Stimulated activated CD8-positive, alpha-beta memory T cell treated with anti-CD3 and anti-CD28 coated beads, Interleukin-2, amount 100 ng/mL, for 1 hour (primary cell): ENCODE data around the gene CDH7.

Experiments
- DNase-seq, 2 donors: peaks; one replicate each; pipeline ENCODE4 v3.0.0-alpha.2; 2020; ENCODE audit warnings: low read depth in 2 of 2

The CDH7 gene

GRCh38 chr18:65768120-65768778 is 17.4 kb downstream of the CDH7 start:
- DNase-seq = no peak

- no peak for DNase-seq
These were observed 18.8 kb downstream of the CDH7 start for GRCh38 chr18:65769652-65770051.

- DNase-seq = no peak
These were observed 35.7 kb downstream of the CDH7 start for GRCh38 chr18:65786474-65786873.

- DNase-seq = no peak
These were observed 37.6 kb downstream of the CDH7 start for GRCh38 chr18:65788373-65788772.

GRCh38 chr18:65790604-65791003 is 39.8 kb downstream of the CDH7 start:
- no peak for DNase-seq

GRCh38 chr18:65791719-65792118 is 40.9 kb downstream of the CDH7 start:
- no peak for DNase-seq

- DNase-seq = no peak
These were observed 41.8 kb downstream of the CDH7 start for GRCh38 chr18:65792456-65793074.

- no peak for DNase-seq
These were observed 57.9 kb downstream of the CDH7 start for GRCh38 chr18:65808759-65809158.

- no peak for DNase-seq
These were observed 60.5 kb downstream of the CDH7 start for GRCh38 chr18:65811307-65811706.

GRCh38 chr18:65815506-65815905 is 64.7 kb downstream of the CDH7 start:
- no peak for DNase-seq

GRCh38 chr18:65817178-65817577 is 66.4 kb downstream of the CDH7 start:
- DNase-seq = no peak

- no peak for DNase-seq
These were observed 71.1 kb downstream of the CDH7 start for GRCh38 chr18:65821911-65822310.

GRCh38 chr18:65822826-65823225 is 72.0 kb downstream of the CDH7 start:
- no peak for DNase-seq

GRCh38 chr18:65827444-65827843 is 76.6 kb downstream of the CDH7 start:
- DNase-seq = no peak

- DNase-seq = no peak
These were observed 85.1 kb downstream of the CDH7 start for GRCh38 chr18:65835881-65836280.

- no peak for DNase-seq
These were observed 95.3 kb downstream of the CDH7 start for GRCh38 chr18:65846107-65846506.

- no peak for DNase-seq
These were observed 101.5 kb downstream of the CDH7 start for GRCh38 chr18:65852273-65852672.

GRCh38 chr18:65859075-65859474 is 108.3 kb downstream of the CDH7 start:
- no peak for DNase-seq

- DNase-seq = no peak
These were observed 118.7 kb downstream of the CDH7 start for GRCh38 chr18:65869527-65869926.

- DNase-seq = no peak
These were observed 125.5 kb downstream of the CDH7 start for GRCh38 chr18:65876310-65876709.

- no peak for DNase-seq
These were observed 146.5 kb downstream of the CDH7 start for GRCh38 chr18:65897292-65897691.

- no peak for DNase-seq
These were observed 150.7 kb downstream of the CDH7 start for GRCh38 chr18:65901522-65901921.

GRCh38 chr18:65906621-65907034 is 155.8 kb downstream of the CDH7 start:
- no peak for DNase-seq

- DNase-seq = no peak
These were observed 156.5 kb downstream of the CDH7 start for GRCh38 chr18:65907281-65907680.
